Activated B cell treated with CpG ODN at 0.5 μM for 24 hours (primary cell): Measurements from ENCODE around the gene SMCO2. TPM values are rescaled to one million over a fixed set of nuclear protein-coding genes. Genes with fewer than 3 reads are reported as not detected.

Experiments used
- ATAC-seq: fragments of 200-7000 bp; cut with Tn5 transposase; one replicate; pipeline ENCODE4 v1.10.0; 2021; ENCODE audit warnings: low read depth, mild to moderate bottlenecking, moderate library complexity
- CTCF ChIA-PET: fragments of 350-600 bp; sonication (Branson Sonifier 250); formaldehyde crosslinking; loops from one replicate; lab custom pipeline; 2021; ENCODE audit warnings: antibody characterized with exemption; lab: Charles Lee
- POLR2A ChIA-PET: fragments of 350-600 bp; sonication (Branson Sonifier 250); formaldehyde crosslinking; loops from one replicate; lab custom pipeline; 2021; ENCODE audit warnings: antibody characterized with exemption; lab: Charles Lee
- DNase-seq: peaks from one replicate; pipeline ENCODE4 v3.0.0; 2022
- H3K27ac Mint-ChIP-seq: one replicate; pipeline ENCODE4 v1.8.0; 2020; ENCODE audit warnings: mixed read lengths
- H3K27me3 Mint-ChIP-seq: one replicate; pipeline ENCODE4 v1.8.0; 2021; ENCODE audit warnings: mixed read lengths
- H3K36me3 Mint-ChIP-seq: one replicate; pipeline ENCODE4 v1.8.0; 2021; ENCODE audit warnings: low read depth, mixed read lengths
- H3K4me1 Mint-ChIP-seq: one replicate; pipeline ENCODE4 v1.8.0; 2021; ENCODE audit warnings: mixed read lengths
- H3K4me3 Mint-ChIP-seq: one replicate; pipeline ENCODE4 v1.8.0; 2020; ENCODE audit warnings: mild to moderate bottlenecking, mixed read lengths
- H3K9me3 Mint-ChIP-seq: one replicate; pipeline ENCODE4 v1.8.0; 2020; ENCODE audit warnings: mixed read lengths
- intact Hi-C: fragments of 100-400 bp; cut with micrococcal nuclease; formaldehyde crosslinking; loops from one replicate; pipeline ENCODE4 v1.15.1; 2024
- total RNA-seq: library from RNA; stranded (reverse); gene quantifications from 2 replicates; pipeline ENCODE4 v1.2.3, GENCODE V29; 2022
- TF ChIP-seq, protein P1 (sequence below): fragments of 200-600 bp; IDR thresholded peaks from one replicate; pipeline ENCODE4 v1.8.0; 2022; ENCODE audit warnings: antibody characterized with exemption, mild to moderate bottlenecking

SMCO2 gene
- total RNA-seq, 1 donor from 2014 or later: not detected

- Mint-ChIP-seq H3K27me3 (no peaks in the 10 kb centered on the region), H3K4me3 (no peak overlapping the region), H3K27ac (no peak overlapping the region), H3K36me3 (peaks cover 2% of the 10 kb centered on the region), H3K9me3 (peaks cover 32% of the 10 kb centered on the region), H3K4me1 (no peaks in the 10 kb centered on the region)
- TF ChIP-seq, protein P1, sequence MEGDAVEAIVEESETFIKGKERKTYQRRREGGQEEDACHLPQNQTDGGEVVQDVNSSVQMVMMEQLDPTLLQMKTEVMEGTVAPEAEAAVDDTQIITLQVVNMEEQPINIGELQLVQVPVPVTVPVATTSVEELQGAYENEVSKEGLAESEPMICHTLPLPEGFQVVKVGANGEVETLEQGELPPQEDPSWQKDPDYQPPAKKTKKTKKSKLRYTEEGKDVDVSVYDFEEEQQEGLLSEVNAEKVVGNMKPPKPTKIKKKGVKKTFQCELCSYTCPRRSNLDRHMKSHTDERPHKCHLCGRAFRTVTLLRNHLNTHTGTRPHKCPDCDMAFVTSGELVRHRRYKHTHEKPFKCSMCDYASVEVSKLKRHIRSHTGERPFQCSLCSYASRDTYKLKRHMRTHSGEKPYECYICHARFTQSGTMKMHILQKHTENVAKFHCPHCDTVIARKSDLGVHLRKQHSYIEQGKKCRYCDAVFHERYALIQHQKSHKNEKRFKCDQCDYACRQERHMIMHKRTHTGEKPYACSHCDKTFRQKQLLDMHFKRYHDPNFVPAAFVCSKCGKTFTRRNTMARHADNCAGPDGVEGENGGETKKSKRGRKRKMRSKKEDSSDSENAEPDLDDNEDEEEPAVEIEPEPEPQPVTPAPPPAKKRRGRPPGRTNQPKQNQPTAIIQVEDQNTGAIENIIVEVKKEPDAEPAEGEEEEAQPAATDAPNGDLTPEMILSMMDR: no peak
- ATAC-seq: no peak
- intact Hi-C loops: no loop called here
- no peak for DNase-seq
- ChIA-PET CTCF (no interaction called here), POLR2A (no interaction called here)
These were observed 30.5 kb downstream of the SMCO2 start for GRCh38 chr12:27477049-27477448.

DNA sequence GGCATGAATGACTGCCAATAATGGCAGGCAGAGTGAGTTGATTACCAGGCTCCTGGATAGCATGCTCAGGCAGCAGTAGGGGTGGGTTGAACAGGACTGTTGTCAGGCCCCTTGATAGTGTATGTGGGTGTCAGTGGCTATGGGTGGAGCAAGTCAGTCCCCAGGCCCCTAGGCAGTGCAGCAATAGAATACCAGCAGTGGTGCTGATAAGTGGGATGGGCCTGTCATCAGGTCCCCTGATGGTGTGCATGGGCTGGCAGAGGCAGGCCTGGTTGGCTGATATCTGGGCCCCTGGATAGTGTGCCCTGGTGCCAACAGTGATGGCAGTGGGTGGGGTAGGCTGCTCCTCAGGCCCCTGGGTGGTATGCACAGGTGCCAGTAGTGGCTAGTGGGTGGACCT lies 32.4 kb downstream of the SMCO2 start:
- POLR2A ChIA-PET: no interaction called here
- ATAC-seq (no peak), DNase-seq (no peak)
- TF ChIP-seq, protein P1: no peak
- CTCF ChIA-PET: no interaction called here
- Mint-ChIP-seq H3K27me3 (no peaks in the 10 kb centered on the region), H3K9me3 (peaks cover 28% of the 10 kb centered on the region), H3K27ac (no peak overlapping the region), H3K4me1 (no peaks in the 10 kb centered on the region), H3K36me3 (peaks cover 2% of the 10 kb centered on the region), H3K4me3 (no peak overlapping the region)
- intact Hi-C loops: no loop called here

GRCh38 chr12:27480016-27480415 lies 33.5 kb downstream of the SMCO2 start:
- TF ChIP-seq, protein P1: no peak
- no peaks in the 10 kb centered on the region for H3K27me3 Mint-ChIP-seq
- intact Hi-C loops: no loop called here
- POLR2A ChIA-PET: no interaction called here
- ATAC-seq: no peak
- no peak overlapping the region for H3K27ac Mint-ChIP-seq
- no peak for DNase-seq
- H3K4me3 Mint-ChIP-seq: no peak overlapping the region
- CTCF ChIA-PET: no interaction called here
- no peaks in the 10 kb centered on the region for H3K4me1 Mint-ChIP-seq
- peaks cover 2% of the 10 kb centered on the region for H3K36me3 Mint-ChIP-seq
- H3K9me3 Mint-ChIP-seq: peaks cover 25% of the 10 kb centered on the region

- TF ChIP-seq, protein P1: no peak
- Mint-ChIP-seq H3K4me3 (no peak overlapping the region), H3K36me3 (no peaks in the 10 kb centered on the region), H3K4me1 (no peaks in the 10 kb centered on the region), H3K27me3 (peaks cover 6% of the 10 kb centered on the region), H3K9me3 (no peaks in the 10 kb centered on the region), H3K27ac (no peak overlapping the region)
- POLR2A ChIA-PET: interaction anchor here (0.5 kb wide), 1 partner anchor 157 kb away, joined by 3 read pairs; no protein-coding TSS in a partner anchor
- CTCF ChIA-PET: no interaction called here
- intact Hi-C loops: no loop called here
- ATAC-seq: no peak
- no peak for DNase-seq
These were observed 40.4 kb downstream of the SMCO2 start for GRCh38 chr12:27486961-27487360.

- Mint-ChIP-seq H3K4me3 (no peak overlapping the region), H3K27me3 (peaks cover 6% of the 10 kb centered on the region), H3K9me3 (no peaks in the 10 kb centered on the region), H3K27ac (no peak overlapping the region), H3K36me3 (no peaks in the 10 kb centered on the region), H3K4me1 (no peaks in the 10 kb centered on the region)
- no peak for ATAC-seq
- ChIA-PET CTCF (no interaction called here), POLR2A (no interaction called here)
- TF ChIP-seq, protein P1: no peak
- DNase-seq: no peak
- intact Hi-C loops: no loop called here
These were observed 41.9 kb downstream of the SMCO2 start for GRCh38 chr12:27488479-27488878.
